ENCODE data around the gene CTSO.
"Not testable (repeated sequence)": the region's sequence is repeated elsewhere in the genome, so short reads cannot be mapped to it uniquely, and the experiment has no call there.

The CTSO gene

DNA sequence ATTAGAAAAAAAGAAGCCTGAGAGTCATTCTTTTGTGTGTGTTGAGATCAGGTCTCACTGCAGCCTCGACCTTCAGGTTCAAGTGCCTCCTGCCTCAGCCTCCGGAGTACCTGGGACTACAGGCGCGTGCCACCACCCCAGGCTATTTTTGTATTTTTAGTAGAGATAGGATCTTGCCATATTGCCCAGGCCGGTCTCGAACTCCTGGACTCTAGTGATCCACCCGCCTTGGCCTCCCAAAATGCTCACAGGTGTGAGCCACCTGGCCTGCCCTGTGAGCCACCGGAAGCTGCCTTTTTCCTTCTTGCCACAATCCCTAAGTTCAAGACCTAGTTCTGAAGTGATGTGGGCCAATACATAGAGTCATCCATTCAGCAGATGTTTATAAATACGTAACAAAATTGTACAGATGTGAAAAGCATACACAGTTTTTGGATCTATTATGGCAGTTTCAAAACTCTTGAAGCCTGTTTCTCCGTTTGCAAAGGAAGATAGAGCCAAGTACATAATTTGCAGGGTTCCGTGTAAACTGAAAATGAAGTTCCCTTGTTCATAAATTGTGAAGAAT lies 536 bp upstream of the CTSO start:
- no peak for DNase-seq

DNA sequence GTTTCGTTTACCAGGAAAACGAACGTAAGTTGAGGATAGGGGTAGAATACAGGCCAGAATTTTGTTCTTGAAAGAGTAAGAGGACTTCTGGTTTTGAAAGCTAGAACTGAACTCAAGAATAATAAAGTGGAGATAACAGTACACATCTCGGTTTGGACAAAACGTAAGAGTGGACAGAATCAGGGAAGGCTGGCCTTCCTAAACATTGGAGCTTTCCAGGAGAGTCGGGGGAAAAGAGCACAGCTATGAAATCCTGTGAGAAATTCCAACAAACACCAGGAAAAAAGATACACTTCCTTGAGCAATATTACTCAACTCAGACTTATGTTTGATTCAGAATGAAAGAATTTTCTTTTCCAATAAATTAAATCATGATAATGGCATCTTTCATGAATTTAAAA lies 1.2 kb downstream of the CTSO start:
- DNase-seq: no peak

DNA sequence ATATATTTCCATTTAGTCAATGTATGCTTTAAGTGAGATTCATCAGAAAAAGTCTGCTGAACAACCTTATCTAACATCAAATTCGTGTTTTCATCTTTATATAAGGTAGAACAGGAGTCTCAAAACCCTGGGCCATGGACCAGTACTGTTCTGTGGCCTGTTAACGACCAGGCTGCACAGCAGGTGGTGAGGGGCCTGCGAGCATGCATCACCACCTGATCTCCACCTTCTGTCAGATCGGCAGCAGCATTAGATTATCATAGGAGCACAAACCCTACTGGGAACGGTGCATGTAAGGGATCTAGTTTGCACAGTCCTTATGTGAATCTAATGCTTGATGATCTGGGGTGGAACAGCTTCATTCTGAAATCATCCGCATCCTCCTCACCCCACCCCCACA lies 3.2 kb downstream of the CTSO start:
- no peak for DNase-seq

DNA sequence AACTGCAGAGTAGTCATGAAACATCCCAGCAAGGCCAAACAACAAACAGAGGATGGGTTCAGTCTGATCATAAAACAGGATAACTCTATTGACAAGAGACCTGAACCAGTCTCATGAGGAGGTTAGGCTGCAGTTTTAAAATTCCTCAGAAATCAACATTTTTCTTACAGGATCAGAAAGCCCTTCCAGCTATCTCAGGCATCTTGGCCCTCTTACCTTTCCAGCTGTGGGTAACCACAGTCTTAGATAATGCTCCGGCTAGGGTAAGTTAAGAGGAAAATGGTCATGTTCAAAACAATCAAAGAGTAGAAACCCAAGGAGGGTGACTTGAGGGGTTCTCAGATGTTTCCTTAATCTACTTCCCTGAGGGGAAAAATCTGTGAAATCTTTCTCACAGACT lies 5.1 kb downstream of the CTSO start:
- DNase-seq: no peak

DNA sequence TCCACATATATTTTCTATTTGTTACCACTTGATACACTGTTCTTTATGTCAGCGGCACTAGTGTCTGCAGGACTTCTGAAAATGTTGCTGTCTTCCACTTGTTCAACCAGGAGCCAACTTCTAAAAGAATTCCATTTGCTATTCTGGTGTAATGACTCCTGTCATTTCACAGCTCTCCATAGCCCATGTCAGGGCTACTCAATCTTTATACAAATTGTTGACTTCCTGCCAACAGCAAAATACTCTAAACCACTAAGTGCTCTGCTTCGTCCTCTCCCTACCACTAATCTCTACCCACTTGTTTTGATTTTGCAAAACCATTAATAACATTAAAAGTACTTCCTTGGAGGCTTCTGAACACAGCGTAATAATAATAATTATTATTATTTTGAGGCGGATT lies 7.2 kb downstream of the CTSO start:
- DNase-seq: no peak

DNA sequence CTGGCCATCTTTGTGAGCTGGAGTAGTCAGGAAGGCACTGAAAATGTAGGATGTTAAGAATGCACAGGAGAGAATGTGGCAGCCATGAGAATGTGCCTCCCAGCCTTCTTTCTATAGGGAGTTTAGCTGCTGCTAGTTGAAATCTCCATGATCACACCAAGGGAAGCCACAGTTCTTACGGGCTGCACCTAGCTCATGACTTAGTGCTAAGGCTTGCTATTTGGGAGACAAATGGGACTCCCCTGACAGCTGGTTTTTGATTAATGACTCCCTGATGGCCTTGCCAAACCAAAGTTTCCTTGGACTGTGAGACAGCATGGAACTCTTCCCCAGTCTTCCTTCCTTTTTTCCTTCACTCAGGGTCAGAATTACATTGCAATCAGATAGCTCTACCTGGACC lies 9.2 kb downstream of the CTSO start:
- DNase-seq: no peak

DNA sequence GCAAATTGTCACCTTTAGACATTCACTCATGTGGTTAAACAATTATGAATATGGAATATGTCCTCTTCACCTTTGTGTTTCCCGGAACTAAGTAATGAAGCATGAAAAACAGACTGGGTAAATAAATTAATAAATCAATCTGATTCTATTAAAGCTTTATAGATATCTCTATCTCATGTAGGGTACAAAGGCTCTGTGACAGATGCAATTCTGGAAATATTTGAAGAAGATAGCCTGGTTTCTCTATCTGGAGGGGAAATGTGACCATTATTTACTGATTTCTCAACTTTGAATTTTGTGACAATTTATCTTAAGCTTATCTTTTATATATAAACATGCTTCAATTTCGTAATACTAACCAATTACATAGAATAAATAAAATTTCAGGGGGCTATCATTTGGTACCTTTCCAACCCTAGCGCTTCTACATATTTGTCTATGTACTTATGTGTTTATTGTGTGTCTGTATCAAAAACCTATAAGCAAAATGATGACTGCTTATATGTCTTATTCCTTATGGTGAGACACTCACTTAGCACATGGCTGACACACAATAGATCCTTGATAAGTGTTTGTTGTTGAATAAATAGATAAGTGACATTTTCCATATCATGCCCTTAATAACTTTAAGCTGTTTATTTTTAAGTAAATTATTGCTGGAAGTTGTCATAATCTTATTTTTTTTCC lies 9.9 kb downstream of the CTSO start:
- DNase-seq: no peak

DNA sequence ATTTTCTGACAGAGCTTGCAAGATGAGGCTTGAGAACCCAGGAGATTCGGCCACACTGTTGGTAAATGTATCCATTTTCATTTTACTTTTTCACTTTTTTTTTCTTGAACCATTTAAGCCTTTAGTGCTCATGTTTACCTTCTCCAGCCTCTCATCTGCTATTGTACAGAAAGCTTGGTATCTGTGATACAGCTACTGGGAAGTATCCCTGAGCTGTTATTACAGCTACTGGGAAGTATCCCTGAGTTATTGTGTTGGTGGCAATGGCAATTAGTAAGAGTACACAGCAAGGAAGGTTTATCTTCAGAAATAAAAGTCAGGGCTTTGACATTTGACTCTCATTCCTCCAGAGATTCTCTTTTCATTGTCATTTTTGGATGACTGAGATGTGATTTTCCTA lies 11.8 kb downstream of the CTSO start:
- no peak for DNase-seq

DNA sequence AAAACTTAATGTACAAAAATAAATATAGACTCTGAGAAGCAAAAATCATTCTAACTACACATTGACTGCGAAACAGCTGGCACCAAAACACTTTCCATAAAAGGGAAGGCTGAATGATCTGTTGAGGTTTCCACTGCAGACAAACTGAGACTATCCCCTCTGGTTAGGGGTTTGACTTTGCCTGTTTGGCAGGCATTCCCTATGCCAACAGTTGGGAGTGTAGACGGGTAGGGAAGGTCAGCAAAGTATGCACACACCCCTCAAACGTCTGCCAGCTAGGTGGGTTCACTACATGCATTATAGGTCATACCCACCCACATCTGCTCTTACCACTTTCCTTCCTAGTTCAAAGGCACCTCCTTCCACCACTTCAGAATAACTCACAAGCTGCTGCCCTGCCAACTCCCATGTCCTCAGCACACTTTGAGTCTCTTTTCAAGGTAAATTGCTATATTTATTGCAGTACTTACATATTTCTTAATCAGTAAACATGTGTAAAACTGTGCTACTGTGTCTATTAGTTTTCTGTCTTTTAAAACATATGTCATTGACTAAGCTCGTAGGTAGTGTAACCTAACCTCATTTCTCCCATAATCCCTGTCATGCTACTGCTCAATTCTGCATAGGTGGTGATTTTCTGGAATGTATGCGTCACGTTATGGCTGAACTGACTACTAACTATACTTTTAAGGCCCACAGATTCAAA lies 12.4 kb downstream of the CTSO start:
- no peak for DNase-seq

DNA sequence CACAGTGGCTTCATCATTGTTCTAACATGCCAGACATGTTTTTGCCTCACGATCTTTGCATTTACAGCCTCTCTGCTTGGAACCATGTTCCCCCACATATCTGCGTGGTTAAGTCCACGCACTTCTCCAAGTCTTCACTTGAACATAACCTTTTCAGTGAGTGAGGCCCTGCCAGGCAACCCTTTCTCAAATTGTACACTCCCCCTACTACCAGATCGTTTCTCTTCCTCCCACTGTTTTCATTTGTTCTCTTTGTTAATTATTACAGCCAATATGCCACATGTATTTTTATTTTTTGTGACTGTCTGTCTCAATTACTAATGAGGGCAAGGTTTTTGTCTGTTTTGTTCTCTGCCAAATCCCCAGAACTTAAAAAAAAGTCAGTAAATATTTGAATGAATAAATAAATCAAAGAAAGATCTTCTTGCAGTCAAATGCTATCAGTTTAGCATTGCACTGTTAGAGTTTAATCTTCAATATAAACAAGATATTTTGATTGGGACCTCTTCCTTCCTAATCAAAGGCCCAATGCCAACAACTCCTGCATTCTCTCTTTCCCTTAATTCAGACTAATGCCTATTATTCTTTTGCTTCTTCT lies 18.2 kb downstream of the CTSO start:
- DNase-seq: no peak

DNA sequence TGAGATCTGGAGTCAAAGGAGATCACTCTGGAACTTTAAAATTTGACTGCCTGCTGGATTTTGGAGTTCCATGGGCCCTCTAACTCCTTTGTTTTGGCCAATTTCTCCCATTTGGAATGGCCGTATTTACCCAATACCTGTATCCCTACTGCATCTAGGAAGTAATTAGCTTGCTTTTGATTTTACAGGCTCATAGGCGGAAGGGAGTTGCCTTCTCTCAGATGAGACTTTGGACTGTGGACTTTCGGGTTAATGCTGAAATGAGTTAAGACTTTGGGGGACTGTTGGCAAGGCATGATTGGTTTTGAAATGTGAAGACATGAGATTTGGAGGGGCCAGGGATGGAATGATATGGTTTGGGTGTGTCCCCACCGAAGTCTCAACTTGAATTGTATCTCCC lies 19.0 kb downstream of the CTSO start:
- DNase-seq: not testable (repeated sequence)

DNA sequence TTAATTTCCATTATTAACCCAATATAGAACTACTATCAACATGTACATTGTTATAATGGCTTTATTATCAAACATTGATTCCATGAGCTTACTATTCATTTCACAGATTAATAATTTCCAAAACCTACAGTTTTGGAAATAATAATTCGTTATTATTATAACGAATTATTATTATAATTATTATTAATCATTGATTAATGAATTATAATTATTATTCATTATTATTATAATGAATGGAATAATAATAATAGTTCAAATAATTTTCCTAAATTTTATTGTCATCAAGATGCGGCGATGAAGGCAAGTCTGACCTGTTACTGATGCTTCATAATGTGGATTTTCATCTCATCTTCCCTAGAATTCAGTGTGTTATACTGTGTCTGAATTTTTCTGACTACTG lies 22.0 kb downstream of the CTSO start:
- no peak for DNase-seq

DNA sequence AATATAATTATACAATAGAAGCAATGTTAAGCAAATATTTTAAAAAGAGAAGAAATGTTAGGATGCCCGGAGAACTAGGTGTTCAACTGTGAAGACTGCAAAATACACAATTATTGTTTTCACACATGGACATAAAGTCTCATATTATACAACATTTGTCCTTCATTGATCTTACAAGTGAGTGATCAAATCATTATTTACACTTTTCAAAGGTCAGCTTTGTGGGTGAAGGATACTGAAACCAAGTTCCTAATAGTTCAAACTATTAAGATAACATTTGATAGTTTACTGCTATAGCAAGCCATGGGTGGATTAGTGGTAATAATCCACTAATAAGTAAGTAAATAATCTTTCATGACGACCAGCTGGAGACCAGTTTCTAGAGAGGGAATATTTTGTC lies 23.3 kb downstream of the CTSO start:
- no peak for DNase-seq

DNA sequence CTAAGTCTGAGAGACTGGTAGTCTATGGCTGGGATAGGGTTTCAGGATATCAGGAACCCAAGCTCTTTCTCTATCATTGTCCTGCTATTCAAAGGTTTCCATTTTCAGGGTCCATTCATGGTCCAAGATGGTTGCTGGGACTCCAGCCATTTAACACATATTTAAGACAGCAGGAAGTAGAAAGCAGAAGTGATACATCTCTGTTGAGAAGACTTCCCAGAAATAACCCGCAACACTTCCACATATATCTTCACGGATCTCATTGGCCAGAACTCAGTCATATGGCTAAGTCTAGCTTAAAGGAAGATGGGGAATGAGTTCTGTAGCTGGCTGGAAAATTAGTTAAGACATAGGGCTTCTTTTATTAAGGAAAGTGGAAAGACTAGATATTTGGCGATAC lies 23.8 kb downstream of the CTSO start:
- DNase-seq: no peak

DNA sequence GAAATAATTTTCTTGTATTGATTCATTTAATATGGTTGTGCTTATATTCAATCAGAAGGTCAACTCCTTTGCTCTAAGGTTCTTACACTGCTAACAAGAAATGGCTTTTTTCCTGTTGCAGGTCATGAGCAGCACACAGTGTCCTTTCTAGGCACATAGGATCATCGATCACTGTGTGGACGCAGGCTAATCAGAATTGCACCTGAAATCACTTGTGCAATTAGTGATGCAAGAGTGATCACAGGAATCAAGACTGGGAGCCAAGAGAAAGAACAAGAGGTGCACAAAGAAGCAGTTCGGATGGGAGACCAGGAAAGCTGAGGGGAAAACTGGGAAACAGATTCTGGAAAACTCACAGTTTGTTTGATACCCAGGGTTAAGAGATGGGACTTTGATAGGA lies 29.0 kb downstream of the CTSO start:
- no peak for DNase-seq

DNA sequence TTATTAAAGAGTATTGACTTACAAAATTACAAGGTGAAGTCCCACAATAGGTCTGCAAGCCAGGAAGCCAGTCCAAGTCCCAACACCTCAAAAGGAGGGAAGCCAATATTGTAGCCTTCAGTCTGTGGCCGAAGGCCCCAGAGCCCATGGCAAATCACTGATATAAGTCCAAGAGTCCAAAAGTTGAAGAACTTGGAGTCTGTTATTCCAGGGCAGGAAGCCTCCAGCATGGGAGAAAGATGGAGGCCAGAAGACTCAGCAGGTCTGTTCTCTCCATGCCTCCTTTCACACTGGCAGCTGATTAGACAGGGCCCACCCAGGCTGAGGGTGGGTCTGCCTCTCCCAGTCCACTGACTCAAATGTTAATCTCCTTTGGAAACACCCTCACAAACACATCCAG lies 32.1 kb downstream of the CTSO start:
- no peak for DNase-seq

DNA sequence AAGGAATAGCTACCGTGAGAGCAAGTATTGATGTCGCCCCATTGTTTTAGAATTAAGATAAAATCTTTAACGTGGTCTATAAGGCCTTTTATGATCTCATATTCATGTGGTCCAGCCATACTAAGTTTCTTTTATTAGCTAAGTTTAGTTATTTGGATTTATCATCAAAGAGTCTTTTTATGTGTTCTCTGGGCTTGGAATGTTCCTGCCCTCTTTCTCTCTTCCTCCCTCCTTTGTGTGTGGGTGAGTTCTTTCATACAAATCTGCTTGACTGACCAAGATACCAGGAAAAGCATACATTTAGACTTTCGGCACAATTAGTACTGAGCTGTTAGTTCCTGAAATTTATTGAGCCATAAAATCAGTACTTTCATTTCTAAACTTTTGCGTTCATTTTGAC lies 38.9 kb downstream of the CTSO start:
- DNase-seq: no peak

DNA sequence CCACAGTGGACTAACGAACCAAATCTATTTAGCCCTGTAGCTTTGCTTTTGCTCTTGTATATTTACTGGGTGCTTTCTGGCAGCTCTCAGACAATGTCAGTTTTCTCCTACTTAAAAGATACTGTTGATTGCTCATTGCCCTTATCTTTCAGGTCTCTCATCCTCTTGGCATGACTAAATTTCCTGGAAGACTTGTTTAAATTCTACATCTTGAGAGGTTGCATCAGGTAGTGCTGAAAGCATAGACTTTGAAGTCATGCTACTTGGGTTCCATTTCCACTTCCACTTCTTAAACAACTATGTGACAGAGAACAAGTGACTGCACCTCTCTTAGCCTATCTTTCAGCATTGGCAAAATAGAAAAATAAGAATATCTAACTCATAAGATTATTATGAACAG lies 41.8 kb downstream of the CTSO start:
- no peak for DNase-seq

DNA sequence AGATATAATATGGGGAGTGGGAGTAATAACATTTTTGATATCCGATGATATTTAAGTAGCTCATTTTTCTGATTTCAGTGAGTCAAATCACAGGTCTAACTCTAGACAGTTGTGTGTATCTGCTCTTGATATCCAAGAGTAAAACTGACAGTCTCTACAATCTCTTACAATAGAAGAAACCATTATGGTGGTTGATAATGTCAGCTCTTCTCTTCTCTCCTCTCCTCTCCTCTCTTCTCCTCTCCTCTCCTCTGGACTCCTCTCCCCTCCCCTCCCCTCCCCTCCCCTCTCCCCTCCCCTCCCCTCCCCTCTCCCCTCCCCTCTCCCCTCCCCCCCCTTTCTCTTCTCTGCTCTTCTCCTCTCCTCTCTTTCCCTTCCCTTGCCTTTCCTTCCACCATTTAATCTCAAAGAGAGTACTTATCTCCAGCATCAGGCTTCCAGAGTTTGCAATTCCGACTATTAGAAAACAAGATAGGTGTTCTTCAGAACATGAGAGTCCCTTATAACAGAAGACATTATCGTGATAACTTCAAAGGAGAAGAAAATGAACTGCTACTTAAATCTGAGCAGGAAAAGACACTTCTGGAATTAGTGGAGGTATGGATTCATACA lies 43.9 kb downstream of the CTSO start:
- no peak for DNase-seq

DNA sequence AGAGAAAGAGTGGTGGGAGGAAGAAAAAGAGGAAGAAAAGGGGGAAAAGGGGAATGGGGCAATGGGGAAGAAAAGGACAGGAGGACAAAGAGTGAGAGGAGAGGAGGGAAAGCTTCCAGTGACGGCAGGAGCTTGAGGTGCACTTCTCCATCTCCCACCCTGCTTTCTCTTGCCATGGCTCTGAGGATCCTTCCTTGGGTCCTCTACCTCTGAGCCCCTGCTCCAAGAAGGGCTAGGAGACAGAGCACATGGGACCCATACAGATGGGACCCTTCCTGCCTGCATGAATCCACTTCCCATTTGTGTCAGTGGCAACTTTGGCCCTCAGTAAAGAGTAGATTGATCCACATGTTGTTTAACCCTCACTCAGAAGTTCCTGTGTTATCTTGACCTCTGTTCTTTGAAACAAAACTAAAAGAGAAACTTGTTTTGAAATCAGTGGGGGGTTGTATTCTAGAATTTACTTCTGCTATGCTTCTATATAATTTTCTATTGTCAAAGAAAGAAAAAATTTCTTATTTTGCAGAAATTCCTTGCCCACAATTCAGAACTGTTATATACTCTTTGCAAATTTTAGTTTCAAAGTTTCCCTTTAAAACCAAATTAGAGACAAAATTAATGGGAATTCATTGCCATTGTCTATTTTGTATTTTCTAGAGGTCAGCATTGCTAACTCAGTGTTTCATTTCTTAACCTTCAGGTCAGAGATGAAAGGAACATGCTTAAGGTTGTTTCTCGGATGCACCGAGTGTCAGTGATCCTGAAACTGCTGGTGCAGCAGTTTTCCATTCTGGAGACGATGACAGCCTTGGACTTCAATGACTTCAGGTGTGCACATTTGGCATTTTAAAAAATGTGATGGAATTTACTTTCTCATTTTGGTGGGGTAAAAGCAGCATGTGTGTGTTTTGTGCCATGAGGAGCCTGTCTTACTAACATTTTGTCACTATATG lies 45.2 kb downstream of the CTSO start:
- no peak for DNase-seq

DNA sequence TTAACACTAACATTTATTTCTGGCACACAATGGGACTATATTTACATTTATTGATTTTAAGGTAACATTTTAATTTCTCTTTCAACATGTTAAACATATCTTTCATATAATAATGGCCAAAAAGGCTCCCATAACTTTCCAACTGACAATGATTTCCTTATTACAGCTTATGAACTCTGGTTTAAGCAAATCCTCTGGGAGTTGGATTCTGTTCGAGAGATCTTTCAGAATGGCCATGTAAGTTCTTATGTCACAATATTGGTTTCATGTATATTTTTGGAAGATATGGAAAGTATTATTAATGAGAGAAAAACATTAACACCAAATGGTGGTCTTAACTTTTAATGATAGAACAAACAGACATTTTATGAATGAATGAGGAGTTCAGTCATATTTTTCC lies 46.1 kb downstream of the CTSO start:
- DNase-seq: no peak

DNA sequence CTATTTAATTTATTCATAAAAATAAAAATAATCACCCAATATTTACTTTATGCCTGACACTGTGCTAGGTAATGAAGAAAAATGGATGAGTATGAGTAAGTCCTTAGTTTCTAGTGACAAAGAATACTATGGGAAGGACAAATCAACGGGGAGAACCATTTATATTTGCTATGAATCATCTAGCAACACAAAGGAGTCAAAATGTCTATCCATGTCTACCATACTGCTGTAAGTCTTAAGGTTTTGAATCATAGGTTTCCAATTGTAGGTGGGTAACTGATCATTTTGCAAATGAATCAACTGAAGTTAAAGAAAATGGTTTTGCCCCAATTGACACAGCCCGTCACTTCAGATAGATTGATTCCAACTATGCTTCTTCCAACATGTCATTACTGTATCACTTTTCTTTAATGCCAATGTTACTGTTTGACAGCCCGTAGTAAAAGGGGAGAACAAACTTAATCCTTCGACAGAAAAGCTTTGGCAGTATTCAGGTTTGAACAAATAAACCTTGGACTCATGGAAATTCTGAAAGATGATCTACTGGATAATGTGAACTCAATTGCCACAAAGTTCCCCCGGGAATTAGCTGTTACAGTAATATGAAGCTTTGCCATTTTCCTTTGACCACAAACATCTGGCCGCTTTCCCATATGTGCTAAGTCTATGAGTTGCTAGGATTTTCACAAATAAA lies 47.0 kb downstream of the CTSO start:
- DNase-seq: no peak
